Measurements from ENCODE around the gene EFCAB5. TPM values are rescaled to one million over a fixed set of nuclear protein-coding genes. Genes with fewer than 3 reads are reported as not detected.
"Not testable (repeated sequence)": the region's sequence is repeated elsewhere in the genome, so short reads cannot be mapped to it uniquely, and the experiment has no call there.

Gene EFCAB5
- polyA plus RNA-seq, 3 donors = 2.0 to 2.9 (median 2.6) TPM

GRCh38 chr17:30002088-30002487 lies 60.7 kb downstream of the EFCAB5 start:
- DNase-seq = no peak

- DNase-seq = no peak
These were observed 64.4 kb downstream of the EFCAB5 start for GRCh38 chr17:30005709-30006320.

DNA sequence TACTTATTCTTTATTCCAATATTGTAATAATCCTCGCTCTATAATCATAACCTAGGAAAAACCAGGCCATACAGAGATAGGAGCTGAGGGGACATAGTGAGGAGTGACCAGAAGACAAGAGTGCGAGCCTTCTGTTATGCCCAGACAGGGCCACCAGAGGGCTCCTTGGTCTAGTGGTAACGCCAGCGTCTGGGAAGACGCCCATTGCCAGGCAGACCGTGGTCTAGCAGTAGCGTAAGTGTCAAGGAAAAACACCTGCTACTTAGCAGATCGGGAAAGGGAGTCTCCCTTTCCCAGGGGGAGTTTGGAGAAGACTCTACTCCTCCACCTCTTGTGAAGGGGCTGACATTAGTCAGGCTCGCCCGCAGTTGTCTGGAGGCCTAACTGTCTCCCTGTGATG lies 70.5 kb downstream of the EFCAB5 start:
- not testable (repeated sequence) for DNase-seq

GRCh38 chr17:30021708-30022317 lies 80.4 kb downstream of the EFCAB5 start:
- peak; percentile 19 for DNase-seq

- not testable (repeated sequence) for DNase-seq
These were observed 83.9 kb downstream of the EFCAB5 start for GRCh38 chr17:30025325-30025724.

DNA sequence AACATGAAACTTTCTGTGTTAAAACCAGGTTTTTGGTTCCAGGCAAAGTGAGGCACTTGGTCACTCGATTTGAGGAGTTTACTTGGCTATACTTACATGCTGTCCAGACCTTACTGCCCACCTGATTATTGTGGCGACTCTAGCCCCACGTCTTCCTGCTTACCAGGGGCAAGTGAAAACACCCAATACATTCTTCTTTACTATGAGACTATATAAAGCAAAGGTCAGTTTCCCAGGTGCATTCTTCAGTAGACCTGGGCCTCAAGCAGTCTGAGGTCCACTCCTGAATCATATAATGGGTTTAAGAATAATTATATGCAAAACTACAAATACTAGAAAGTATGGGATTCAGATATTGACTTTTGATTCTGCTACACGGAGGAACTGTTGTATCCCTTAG lies 86.2 kb downstream of the EFCAB5 start:
- no peak for DNase-seq

GRCh38 chr17:30031214-30031869 lies 89.9 kb downstream of the EFCAB5 start:
- DNase-seq = no peak

GRCh38 chr17:30035369-30035768 lies 93.9 kb downstream of the EFCAB5 start:
- no peak for DNase-seq

DNA sequence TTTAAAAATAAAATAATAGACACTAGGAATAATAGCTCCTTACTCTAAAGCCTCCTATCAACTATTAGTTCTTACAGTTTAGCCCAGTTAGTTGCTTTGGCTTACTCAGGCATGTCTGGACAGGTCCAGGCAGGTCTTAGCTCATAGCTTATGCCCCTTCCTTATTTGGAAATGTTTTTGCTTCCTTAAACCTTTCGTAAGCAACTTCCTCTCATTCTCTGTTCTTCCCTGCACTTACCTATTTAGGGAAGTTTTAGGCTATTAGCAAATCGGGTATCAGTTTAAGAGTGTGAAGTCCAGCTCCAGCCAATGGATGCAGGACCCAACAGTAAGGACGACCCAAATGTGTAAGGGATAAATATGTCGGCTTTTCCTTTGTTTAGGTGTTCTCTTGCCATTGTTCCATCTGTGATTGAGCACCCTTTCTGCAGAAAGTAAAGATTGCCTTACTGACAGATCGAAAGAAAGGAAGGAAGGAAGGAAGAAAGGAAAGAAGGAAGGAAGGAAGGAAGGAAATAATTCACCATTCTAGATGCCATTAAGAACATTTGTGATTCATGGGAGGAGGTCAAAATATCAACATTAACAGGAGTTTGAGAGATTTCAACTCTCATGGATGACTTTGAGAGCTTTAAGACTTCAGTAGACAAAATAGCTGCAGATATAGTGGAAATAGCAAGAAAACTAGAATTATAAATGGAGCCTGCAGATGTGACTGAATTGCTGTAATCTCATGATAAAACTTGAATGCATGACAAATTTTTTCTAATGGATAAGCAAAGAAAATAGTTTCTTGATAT lies 99.5 kb downstream of the EFCAB5 start:
- not testable (repeated sequence) for DNase-seq

- DNase-seq = no peak
These were observed 100.1 kb downstream of the EFCAB5 start for GRCh38 chr17:30041551-30041950.

DNA sequence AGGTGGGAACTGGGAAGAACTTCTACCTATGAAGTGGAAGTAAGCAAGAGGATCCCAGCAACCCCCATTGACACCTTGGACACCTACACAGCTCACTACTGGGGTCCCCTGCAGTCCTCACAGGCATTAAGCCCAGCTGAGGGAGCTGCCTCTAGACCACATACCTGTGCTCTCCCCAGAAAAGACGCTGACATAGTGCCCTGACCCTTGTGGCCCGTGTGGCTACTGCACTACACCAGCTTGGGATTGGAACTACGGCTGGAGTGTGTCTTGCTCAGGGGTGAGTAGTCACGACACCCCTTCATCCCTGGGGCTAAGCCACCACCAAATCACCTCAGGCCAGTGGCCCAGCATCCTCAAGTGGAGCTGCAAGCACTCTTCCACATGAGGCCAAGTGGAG lies 120.9 kb downstream of the EFCAB5 start:
- DNase-seq = no peak

DNA sequence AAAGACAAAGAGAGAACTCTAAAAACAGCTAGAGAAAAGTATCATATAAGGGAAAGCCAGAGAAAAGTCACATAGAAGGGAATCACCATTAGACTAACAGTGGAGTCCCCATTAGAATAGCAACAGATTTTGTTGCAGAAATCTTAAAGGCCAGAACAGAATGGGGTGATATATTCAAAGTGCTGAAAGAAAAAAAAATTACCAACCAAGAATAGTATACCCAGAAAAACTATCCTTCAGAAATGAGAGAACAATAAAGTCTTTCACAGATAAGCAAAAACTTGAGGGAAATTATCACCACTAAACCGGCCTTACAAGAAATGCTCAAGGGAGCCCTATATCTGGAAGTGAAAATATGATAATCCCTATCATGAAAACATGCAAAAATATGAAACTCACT lies 123.3 kb downstream of the EFCAB5 start:
- DNase-seq = no peak

DNA sequence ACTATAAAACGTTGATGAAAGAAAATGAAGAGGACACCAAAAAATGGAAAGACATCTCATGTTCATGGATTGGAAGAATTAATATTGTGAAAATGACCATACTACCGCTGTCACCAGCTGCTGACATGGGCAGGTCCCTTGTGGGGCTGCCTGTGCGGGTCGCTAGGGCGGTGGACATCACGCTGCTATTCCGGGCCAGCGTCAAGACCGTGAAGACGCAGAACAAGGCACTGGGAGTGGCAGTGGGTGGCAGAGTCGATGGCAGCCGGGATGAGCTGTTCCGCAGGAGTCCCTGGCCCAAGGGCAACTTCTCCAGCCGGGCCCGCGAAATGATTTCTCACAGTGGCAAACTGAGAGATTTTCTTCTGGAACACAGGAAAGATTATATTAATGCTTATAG lies 127.0 kb downstream of the EFCAB5 start:
- DNase-seq = no peak

DNA sequence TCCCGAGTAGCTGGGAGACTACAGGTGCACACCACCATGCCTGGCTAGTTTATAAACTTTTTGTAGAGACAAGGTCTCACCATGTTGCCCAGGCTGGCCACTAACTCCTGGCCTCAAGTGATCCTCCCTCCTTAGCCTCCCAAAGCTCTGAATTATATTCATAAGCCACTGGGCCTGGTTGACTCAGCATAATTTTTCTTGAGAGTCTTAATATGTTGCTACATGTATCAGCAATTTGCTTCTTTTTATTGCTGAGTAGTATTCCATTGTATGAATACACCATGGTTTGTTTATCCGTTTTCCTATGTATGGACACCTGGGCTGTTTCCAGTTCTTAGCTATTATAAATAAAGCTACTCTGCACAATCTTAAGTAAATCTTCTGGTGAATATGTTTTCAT lies 132.8 kb downstream of the EFCAB5 start:
- no peak for DNase-seq

GRCh38 chr17:30074730-30075129 lies 133.3 kb downstream of the EFCAB5 start:
- DNase-seq = no peak

- no peak for DNase-seq
These were observed 141.3 kb downstream of the EFCAB5 start for GRCh38 chr17:30082773-30083172.

DNA sequence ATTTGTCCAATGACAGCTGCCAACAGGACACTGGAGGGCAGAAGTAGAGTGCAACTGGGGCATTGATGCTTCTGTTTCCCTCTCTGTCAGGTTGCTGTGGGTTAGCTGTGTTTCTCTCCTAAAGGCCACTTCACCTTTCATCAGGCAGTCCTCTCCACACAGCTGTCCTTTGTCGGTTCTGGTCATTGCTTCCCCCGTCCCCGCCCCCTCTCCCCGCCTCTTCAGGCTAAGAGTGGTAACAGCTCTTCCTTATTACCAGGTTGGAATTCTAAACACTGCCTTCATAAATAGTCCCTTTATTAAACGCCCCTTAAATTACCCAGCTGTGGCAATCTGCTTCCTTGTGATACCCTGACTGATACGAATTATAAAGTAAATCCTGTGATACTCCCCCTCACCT lies 143.4 kb downstream of the EFCAB5 start:
- DNase-seq = peak; percentile 47

DNA sequence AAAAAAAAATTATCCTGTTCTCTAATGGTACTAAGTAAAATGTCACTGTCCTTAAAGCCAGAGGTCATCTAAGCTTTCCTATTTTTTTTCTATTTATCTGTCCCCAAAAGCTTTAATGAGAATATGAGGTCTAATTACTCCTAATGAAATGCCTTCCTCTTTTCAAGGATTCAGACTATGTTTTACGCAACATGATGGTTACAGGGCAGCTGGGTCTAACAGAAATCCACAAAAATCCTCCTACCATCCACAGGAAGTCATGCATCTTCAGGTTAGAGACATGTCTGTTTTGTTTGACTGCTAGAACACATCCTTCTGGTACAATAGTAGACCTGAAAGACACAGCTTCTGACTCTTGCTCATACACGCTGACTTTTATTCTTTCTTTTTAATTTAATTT lies 145.5 kb downstream of the EFCAB5 start:
- DNase-seq = no peak

GRCh38 chr17:30087431-30087830 lies 146.0 kb downstream of the EFCAB5 start:
- not testable (repeated sequence) for DNase-seq

DNA sequence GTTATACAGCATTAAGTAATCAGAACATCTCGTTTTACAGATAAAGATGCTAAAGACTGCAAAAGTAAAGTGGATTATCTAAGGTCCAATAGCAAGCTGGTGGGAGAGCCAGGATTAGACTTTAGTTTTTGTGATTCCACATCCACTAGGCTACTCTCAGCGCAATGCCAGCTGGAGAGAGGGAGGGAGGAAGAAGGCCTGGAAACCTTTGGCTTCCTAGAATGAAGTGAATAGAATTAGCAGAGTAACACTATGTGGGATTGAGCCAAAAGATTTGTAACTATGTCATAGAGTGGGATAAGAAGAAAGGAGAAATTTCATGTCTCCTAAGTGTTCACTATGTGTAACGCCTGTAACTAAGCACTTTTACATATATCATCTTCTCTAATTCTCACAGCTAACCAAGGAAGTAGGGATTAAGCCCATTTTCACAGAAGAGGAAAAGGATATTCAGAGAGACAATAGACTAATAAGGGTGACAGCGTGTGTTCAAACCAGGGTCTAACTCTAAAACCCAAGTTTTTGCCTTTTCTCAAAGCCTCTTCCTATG lies 149.8 kb downstream of the EFCAB5 start:
- no peak for DNase-seq

DNA sequence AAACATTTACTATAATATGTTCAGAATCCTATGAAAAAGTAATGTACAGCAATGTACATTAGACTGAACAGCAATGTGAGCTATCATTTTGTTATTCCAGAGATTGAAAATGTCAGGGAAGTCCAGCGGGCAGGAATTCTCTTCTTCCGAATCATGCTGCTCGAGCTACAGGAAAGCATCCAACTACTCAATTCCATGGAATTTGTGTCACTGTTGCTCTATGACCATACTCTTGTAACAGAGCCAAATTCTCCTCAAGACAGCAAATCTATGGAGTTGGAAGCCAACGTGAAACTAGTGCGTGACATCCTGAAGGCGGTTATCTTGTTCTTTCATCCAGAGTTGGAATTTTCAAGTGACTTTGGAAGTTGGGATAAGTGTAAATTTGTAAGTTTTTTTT lies 150.3 kb downstream of the EFCAB5 start:
- no peak for DNase-seq

DNA sequence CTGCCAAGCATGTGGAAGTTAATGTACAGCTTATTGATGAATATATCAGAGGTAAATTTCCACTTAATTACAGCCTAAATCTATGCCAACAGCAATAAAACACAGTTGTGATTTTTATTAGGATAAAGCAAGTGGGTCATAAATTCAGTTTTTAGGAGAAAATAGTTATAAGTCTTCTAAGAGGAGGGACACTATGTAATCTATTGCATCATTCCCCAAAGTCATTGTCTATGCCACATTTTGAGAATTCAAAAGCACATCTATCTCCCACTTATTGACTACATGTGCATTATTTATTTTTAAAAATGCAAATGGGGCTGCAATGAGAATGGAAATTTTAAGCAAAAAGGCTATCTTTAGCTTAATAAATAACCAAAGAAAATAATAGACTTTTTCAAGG lies 151.5 kb downstream of the EFCAB5 start:
- no peak for DNase-seq
